Testis (tissue), 3 donors: ENCODE data around the gene MEMO1. TPM values are rescaled to one million over a fixed set of nuclear protein-coding genes. Genes with fewer than 3 reads are reported as not detected.
"Not testable (repeated sequence)": the region's sequence is repeated elsewhere in the genome, so short reads cannot be mapped to it uniquely, and the experiment has no call there.

ENCODE experiments used
- DNase-seq: peaks from one replicate; pipeline ENCODE4 v3.0.0-alpha.2; 2019
- H3K27ac ChIP-seq, 2 donors: fragments of 200-600 bp; sonication (generic); one replicate each; pipeline ENCODE4 v1.5.1; 2019
- H3K27me3 ChIP-seq: fragments of 200-600 bp; sonication (generic); one replicate; pipeline ENCODE4 v1.5.1; 2019
- H3K36me3 ChIP-seq: fragments of 200-600 bp; sonication (generic); one replicate; pipeline ENCODE4 v1.5.1; 2017; ENCODE audit warnings: low read depth; ENCODE audit errors: missing control alignments
- H3K4me1 ChIP-seq: fragments of 200-600 bp; sonication (generic); one replicate; pipeline ENCODE4 v1.5.1; 2019
- H3K4me3 ChIP-seq, 2 donors: fragments of 200-600 bp; sonication (generic); one replicate each; pipeline ENCODE4 v1.5.1; 2017 to 2019
- H3K9me3 ChIP-seq: fragments of 200-600 bp; sonication (generic); one replicate; pipeline ENCODE4 v1.5.1; 2017
- CTCF ChIP-seq, 3 experiments: fragments of 450-650 bp in 2 of 3; fragments of 200-600 bp in 1 of 3; sonication (generic) in 1 of 3; IDR thresholded peaks; one replicate each; pipeline ENCODE4 v1.5.1; 2016 to 2019; ENCODE audit warnings: antibody characterized with exemption in 3 of 3, mild to moderate bottlenecking in 2 of 3, moderate library complexity in 1 of 3
- POLR2A ChIP-seq: fragments of 450-650 bp; IDR thresholded peaks from one replicate; pipeline ENCODE4 v1.6.1; 2017; ENCODE audit warnings: antibody characterized with exemption, mild to moderate bottlenecking, moderate library complexity
- WGBS, 2 donors: methylation state at CpG; one replicate each; pipeline ENCODE4 v1.1.5; 2018; 5-methylcytosine and 5-hydroxymethylcytosine counted together
- intact Hi-C: fragments of 100-400 bp; cut with DNase I; formaldehyde crosslinking; loops from one replicate; pipeline ENCODE4 v1.15.1; 2023; ENCODE audit warnings: low total_unique reads
- polyA plus RNA-seq: library from polyadenylated mRNA; stranded (reverse); fragments of 350-450 nt; fragmentation: Illumina TruSeq; extraction: RNeasy Lipid Tissue Mini Kit (QIAGEN cat#74804); gene quantifications from one replicate; pipeline ENCODE4 v1.2.3, GENCODE V29; 2014; ENCODE audit warnings: low read depth, low replicate concordance; ENCODE audit not compliant: insufficient read depth
- total RNA-seq, 2 donors: library from RNA; depleted of rRNA; stranded (reverse); fragments of >200 nt; gene quantifications; one replicate each; pipeline ENCODE4 v1.2.3, GENCODE V29; 2016

The MEMO1 gene
- total and polyA plus RNA-seq, 3 donors from 2014 or later, result 59.9 to 167 (median 61.1) TPM

GRCh38 chr2:31922542-31923408 lies 88.0 kb downstream of the MEMO1 start:
- no peaks in the 10 kb centered on the region for H3K36me3 ChIP-seq
- intact Hi-C loops, result no loop called here
- H3K27me3 ChIP-seq, result no peaks in the 10 kb centered on the region
- WGBS, 2 donors, result 93 to 94% methylated on average over 9 of the region's 9 CpGs
- no peak overlapping the region for H3K27ac ChIP-seq
- TF ChIP-seq POLR2A (no peak), CTCF (IDR thresholded peaks at IDR 0.05) (no peak)
- no peaks in the 10 kb centered on the region for H3K9me3 ChIP-seq
- H3K4me1 ChIP-seq, result no peaks in the 10 kb centered on the region
- H3K4me3 ChIP-seq, result no peak overlapping the region
- DNase-seq, result no peak

GRCh38 chr2:31920962-31921361 lies 89.8 kb downstream of the MEMO1 start:
- intact Hi-C loops, result no loop called here
- no peak for DNase-seq
- H3K9me3 ChIP-seq, result no peaks in the 10 kb centered on the region
- no peak overlapping the region for H3K27ac ChIP-seq
- no peak for TF ChIP-seq CTCF (IDR thresholded peaks at IDR 0.05)
- no peak for TF ChIP-seq POLR2A
- H3K4me1 ChIP-seq, result no peaks in the 10 kb centered on the region
- WGBS, 2 donors, result 89 to 94% methylated on average over 1 of the region's 1 CpG
- H3K4me3 ChIP-seq, result no peak overlapping the region
- H3K27me3 ChIP-seq, result no peaks in the 10 kb centered on the region
- no peaks in the 10 kb centered on the region for H3K36me3 ChIP-seq

- no peak overlapping the region for H3K27ac ChIP-seq
- TF ChIP-seq CTCF (IDR thresholded peaks at IDR 0.05), result no peak
- H3K9me3 ChIP-seq, result no peaks in the 10 kb centered on the region
- H3K27me3 ChIP-seq, result no peaks in the 10 kb centered on the region
- no peak for DNase-seq
- no peaks in the 10 kb centered on the region for H3K4me1 ChIP-seq
- WGBS, 2 donors, result 80 to 82% methylated on average over 3 of the region's 3 CpGs
- intact Hi-C loops, result no loop called here
- H3K36me3 ChIP-seq, result no peaks in the 10 kb centered on the region
- H3K4me3 ChIP-seq, result no peak overlapping the region
Observed at GRCh38 chr2:31919499-31919898, 91.3 kb downstream of the MEMO1 start.

- intact Hi-C loops, result no loop called here
- H3K9me3 ChIP-seq, result no peaks in the 10 kb centered on the region
- no peaks in the 10 kb centered on the region for H3K36me3 ChIP-seq
- no peaks in the 10 kb centered on the region for H3K27me3 ChIP-seq
- H3K4me3 ChIP-seq, result no peak overlapping the region
- no peaks in the 10 kb centered on the region for H3K4me1 ChIP-seq
- TF ChIP-seq POLR2A (no peak), CTCF (IDR thresholded peaks at IDR 0.05) (no peak)
- no peak for DNase-seq
- no peak overlapping the region for H3K27ac ChIP-seq
Observed at GRCh38 chr2:31909661-31910060, 101.1 kb downstream of the MEMO1 start.

- H3K27me3 ChIP-seq, H3K4me1 ChIP-seq, H3K9me3 ChIP-seq, H3K27ac ChIP-seq, H3K4me3 ChIP-seq, DNase-seq, intact Hi-C loops, H3K36me3 ChIP-seq: not testable (repeated sequence)
- 95 to 96% methylated on average over 6 of the region's 6 CpGs for WGBS, 2 donors
Observed at GRCh38 chr2:31907491-31907890, 103.3 kb downstream of the MEMO1 start.
